Ovary (tissue), 9 donors: ENCODE data around the gene CD34. TPM values are rescaled to one million over a fixed set of nuclear protein-coding genes. Genes with fewer than 3 reads are reported as not detected.

Source experiments
- DNase-seq, 5 donors: peaks; one replicate each; pipeline ENCODE4 v3.0.0-alpha.2; 2019 to 2020
- H3K27ac ChIP-seq, 2 donors: fragments of 200-600 bp; one replicate each; pipeline versions ENCODE4 v1.5.1 to v1.8.0; 2019 to 2022
- H3K27me3 ChIP-seq: fragments of 200-600 bp; one replicate; pipeline ENCODE4 v1.8.0; 2022
- H3K36me3 ChIP-seq: fragments of 200-600 bp; sonication (generic); one replicate; pipeline ENCODE4 v1.5.1; 2019
- H3K4me1 ChIP-seq: one replicate; pipeline ENCODE4 v1.8.1; 2013; ENCODE audit warnings: mild to moderate bottlenecking, moderate library complexity; ENCODE audit not compliant: insufficient read depth
- H3K4me3 ChIP-seq: fragments of 200-600 bp; sonication (generic); one replicate; pipeline ENCODE4 v1.5.1; 2017
- H3K9me3 ChIP-seq, 2 donors: fragments of 200-600 bp in 1 of 2; sonication (generic) in 1 of 2; one replicate each; pipeline versions ENCODE4 v1.5.1 to v1.8.1; 2013 to 2019; ENCODE audit warnings: mild to moderate bottlenecking in 1 of 2, moderate library complexity in 1 of 2
- EP300 ChIP-seq: sonication (generic); formaldehyde crosslinking; IDR thresholded peaks from one replicate; pipeline ENCODE4 v1.6.1; 2017; ENCODE audit warnings: antibody characterized with exemption
- POLR2A ChIP-seq: fragments of 450-650 bp; IDR thresholded peaks from one replicate; pipeline ENCODE4 v1.6.1; 2017; ENCODE audit warnings: antibody characterized with exemption, mild to moderate bottlenecking, moderate library complexity
- WGBS, 3 donors: extraction: QIAGEN DNeasy Blood & Tissue Kit in 1 of 3; methylation state at CpG; one replicate each; pipeline versions ENCODE4 v1.1.5 to v1.1.7; 2013 to 2017; 5-methylcytosine and 5-hydroxymethylcytosine counted together
- intact Hi-C, 4 donors: fragments of 100-400 bp; cut with DNase I; formaldehyde crosslinking; loops; one replicate each; pipeline versions ENCODE4 v1.11.0 to v1.15.1; 2022 to 2023
- polyA plus RNA-seq, 2 donors: library from polyadenylated mRNA; stranded (reverse); fragments of 200-250 nt in 1 of 2; fragments of 350-450 nt in 1 of 2; fragmentation: Illumina TruSeq in 1 of 2; extraction: RNeasy Lipid Tissue Mini Kit (QIAGEN cat#74804) in 1 of 2; gene quantifications; one replicate each; pipeline ENCODE4 v1.2.3, GENCODE V29; 2013 to 2014
- total RNA-seq, 7 donors: library from RNA; depleted of rRNA in 2 of 7; stranded (reverse); fragments of >200 nt in 2 of 7; fragmentation: NEBNext Ultra II Directional in 3 of 7; extraction: Animal tissue kit (Norgen Biotek cat#: 25700) in 3 of 7; gene quantifications; one replicate each; pipeline versions ENCODE4 v1.1.0 to v1.2.4, GENCODE V29; 2016 to 2023
- TF ChIP-seq, protein P1 (sequence below), 3 donors: fragments of 450-650 bp in 2 of 3; fragments of 200-600 bp in 1 of 3; IDR thresholded peaks; one replicate each; pipeline versions ENCODE4 v1.5.1 to v1.8.0; 2016 to 2022; ENCODE audit warnings: antibody characterized with exemption in 3 of 3, mild to moderate bottlenecking in 1 of 3
- donor health status: DM: no; HTN: no; CAD: no; lungs with moderate emphysema.
- donor health status: DM: no; HTN: no; CAD: no.
- donor health status: Bipolar disorder and iron deficiency.
- donor health status: DM: yes; HTN: yes; CAD: no.
- donor health status: DM: no; HTN: no; CAD: no.
- donor health status: DM: yes; HTN: yes; CAD: no.

Gene CD34
- total and polyA plus RNA-seq, 9 donors = 12.6 to 146 (median 25.9) TPM

DNA sequence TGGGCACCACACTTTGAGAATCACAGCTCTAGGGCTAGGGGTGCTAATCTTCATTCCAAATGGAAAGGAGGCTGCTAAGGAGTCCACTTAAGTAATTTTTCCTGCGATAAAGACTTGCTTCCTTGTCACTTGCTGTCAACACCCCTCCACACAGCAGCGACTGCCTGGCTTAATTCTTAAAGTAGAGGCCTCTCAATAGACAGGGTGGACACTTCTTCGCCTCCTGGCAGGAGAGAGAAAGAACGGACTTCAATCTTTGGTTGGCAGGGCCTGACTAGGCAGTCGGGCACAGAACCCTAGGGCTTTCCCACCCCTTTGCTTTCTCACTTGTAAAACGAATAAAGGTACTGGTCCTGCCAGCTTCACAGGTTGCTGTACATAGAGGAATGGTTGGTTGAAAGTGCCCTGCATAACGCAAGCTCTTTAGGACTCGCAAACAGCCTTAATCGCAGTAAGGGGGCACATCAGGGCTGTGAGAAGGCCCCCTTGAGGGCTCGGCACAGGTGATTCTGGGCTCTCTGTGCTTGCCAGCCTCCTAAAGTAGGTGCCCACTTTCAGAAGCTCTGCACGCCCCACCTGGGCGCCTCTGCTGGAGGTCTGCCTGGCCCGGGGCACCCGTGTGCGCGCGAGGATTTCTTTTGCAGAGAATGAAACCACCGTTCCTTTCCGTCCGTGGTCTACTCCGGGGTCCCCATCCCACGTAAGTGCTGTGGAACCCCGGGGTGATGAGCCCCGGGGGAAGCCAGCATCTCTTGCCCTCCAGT, 47.6 kb upstream of the CD34 start:
- Histone ChIP-seq H3K27me3 (no peaks in the 10 kb centered on the region), H3K4me3 (peak overlapping the region; percentile 45), H3K4me1 (peaks cover 6% of the 10 kb centered on the region), H3K27ac (peak overlapping the region; percentile 73 to 87), H3K36me3 (no peaks in the 10 kb centered on the region), H3K9me3 (no peaks in the 10 kb centered on the region)
- intact Hi-C loops = loop anchor here in 1 of 4 donors (2.0 kb wide), 1 partner anchor 48 kb away; the partner anchor contains the start of gene CD34
- 37 to 44% (median 40%) methylated on average over 24 of the region's 24 CpGs for whole genome bisulfite sequencing, 3 donors
- no peak for DNase-seq
- TF ChIP-seq POLR2A (no peak), EP300 (no peak)
- TF ChIP-seq, protein P1, sequence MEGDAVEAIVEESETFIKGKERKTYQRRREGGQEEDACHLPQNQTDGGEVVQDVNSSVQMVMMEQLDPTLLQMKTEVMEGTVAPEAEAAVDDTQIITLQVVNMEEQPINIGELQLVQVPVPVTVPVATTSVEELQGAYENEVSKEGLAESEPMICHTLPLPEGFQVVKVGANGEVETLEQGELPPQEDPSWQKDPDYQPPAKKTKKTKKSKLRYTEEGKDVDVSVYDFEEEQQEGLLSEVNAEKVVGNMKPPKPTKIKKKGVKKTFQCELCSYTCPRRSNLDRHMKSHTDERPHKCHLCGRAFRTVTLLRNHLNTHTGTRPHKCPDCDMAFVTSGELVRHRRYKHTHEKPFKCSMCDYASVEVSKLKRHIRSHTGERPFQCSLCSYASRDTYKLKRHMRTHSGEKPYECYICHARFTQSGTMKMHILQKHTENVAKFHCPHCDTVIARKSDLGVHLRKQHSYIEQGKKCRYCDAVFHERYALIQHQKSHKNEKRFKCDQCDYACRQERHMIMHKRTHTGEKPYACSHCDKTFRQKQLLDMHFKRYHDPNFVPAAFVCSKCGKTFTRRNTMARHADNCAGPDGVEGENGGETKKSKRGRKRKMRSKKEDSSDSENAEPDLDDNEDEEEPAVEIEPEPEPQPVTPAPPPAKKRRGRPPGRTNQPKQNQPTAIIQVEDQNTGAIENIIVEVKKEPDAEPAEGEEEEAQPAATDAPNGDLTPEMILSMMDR (IDR thresholded peaks at IDR 0.05) = no peak

DNA sequence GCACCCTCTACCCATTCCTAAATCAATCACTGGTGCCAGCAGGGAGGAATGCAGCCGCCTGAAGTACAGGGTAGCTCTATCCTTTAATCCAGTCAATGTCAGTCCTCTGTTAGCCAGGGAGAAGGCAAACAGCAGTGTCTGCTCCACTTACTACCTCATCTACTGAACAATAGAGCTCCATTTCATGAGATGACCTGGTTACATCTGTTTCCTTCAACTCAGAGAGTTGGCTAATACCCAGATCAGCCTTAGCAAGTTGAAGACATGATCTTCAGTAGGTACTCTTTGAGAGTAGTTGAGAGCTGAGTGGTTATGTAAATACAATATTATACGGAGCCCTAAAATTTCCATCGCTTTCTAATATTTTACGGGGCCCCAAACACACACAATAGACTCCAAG, 46.1 kb upstream of the CD34 start:
- no peaks in the 10 kb centered on the region for H3K9me3 ChIP-seq
- DNase-seq = no peak
- no peak overlapping the region for H3K27ac ChIP-seq
- 92 to 96% (median 95%) methylated on average over 4 of the region's 4 CpGs for WGBS, 3 donors
- no peaks in the 10 kb centered on the region for H3K36me3 ChIP-seq
- H3K27me3 ChIP-seq = no peaks in the 10 kb centered on the region
- H3K4me1 ChIP-seq = peaks cover 1% of the 10 kb centered on the region
- intact Hi-C loops = no loop called here
- TF ChIP-seq EP300 (no peak), POLR2A (no peak)
- TF ChIP-seq, protein P1 (IDR thresholded peaks at IDR 0.05) = no peak
- H3K4me3 ChIP-seq = no peak overlapping the region

DNA sequence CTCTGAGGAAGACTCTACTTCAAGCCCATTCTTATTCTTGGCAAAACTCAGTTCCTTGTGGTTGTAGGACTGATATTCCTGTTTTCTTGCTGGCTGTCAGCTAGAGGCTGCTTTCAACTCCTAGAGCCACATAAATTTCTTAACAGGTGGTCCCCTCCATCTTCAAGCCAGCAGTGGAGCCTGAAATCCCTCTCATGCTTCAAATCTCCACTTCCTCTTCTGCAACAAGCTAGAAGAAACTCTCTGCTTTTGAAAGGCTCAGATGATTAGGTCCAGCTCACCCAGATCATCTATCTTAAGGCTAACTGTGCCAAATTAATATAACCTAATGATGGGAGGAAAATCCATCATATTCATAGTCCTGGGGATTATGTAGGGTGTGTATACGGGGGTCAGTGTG, 43.2 kb upstream of the CD34 start:
- DNase-seq = no peak
- intact Hi-C loops = no loop called here
- H3K27me3 ChIP-seq = no peaks in the 10 kb centered on the region
- H3K9me3 ChIP-seq = no peaks in the 10 kb centered on the region
- H3K4me1 ChIP-seq = no peaks in the 10 kb centered on the region
- no peaks in the 10 kb centered on the region for H3K36me3 ChIP-seq
- no peak overlapping the region for H3K4me3 ChIP-seq
- TF ChIP-seq, protein P1 (IDR thresholded peaks at IDR 0.05) = no peak
- TF ChIP-seq EP300 = no peak
- TF ChIP-seq POLR2A = no peak
- no peak overlapping the region for H3K27ac ChIP-seq
- WGBS, 3 donors = 88 to 97% (median 96%) methylated on average over 1 of the region's 1 CpG

DNA sequence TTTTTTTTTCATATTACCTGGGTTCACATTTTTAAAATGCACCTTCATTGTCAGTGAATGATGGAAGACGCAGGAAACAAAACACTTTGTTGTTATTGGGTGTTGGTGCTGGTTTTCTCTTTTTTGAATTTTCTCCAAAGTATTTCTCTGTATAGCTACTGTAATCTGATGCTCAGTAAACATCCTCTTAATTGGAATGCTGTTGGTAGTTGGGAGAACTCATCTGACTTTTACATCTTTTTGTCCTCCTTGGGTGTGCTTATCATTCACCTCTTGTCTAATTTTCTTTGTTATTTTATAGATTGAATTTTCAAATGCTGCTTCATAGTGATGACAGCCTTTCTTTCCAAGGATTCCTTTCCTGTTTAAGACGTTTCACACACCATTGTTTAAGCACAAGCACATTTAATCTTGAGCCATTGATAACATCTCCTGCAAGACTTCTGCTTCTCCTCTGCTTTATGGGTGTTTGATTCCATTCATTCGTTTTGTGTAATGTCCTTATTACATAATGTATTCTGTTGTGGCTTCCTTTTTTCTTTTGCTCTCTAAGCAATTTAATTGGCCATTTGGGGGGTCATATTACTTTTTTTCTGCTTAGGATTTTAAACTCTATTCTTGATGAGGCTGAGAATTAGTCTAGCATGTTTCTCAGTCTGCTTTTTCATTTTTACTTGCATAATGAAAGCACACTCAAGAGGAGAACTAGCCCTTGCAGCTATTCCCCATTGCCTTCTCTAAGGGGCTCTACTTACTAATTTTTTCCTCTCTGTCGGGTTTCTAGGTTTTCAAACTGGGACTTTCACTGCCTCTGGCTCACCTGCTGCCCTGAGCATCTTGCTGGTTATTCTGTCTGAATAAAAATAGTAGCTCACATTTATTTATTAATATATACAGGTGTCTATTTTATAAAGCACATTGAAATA, 42.0 kb upstream of the CD34 start:
- intact Hi-C loops = no loop called here
- WGBS, 3 donors = 38 to 55% (median 51%) methylated on average over 4 of the region's 4 CpGs
- TF ChIP-seq, protein P1 (IDR thresholded peaks at IDR 0.05) = no peak
- no peaks in the 10 kb centered on the region for H3K36me3 ChIP-seq
- H3K4me1 ChIP-seq = no peaks in the 10 kb centered on the region
- H3K27ac ChIP-seq = no peak overlapping the region
- no peak overlapping the region for H3K4me3 ChIP-seq
- no peak for DNase-seq
- no peaks in the 10 kb centered on the region for H3K27me3 ChIP-seq
- H3K9me3 ChIP-seq = no peaks in the 10 kb centered on the region
